Ovary (tissue), 9 donors: ENCODE measurements around the gene NMT2. TPM values are rescaled to one million over a fixed set of nuclear protein-coding genes. Genes with fewer than 3 reads are reported as not detected.

ENCODE experiments used
- DNase-seq, 5 donors: peaks; one replicate each; pipeline ENCODE4 v3.0.0-alpha.2; 2019 to 2020
- H3K27ac ChIP-seq, 2 donors: fragments of 200-600 bp; one replicate each; pipeline versions ENCODE4 v1.5.1 to v1.8.0; 2019 to 2022
- H3K27me3 ChIP-seq: fragments of 200-600 bp; one replicate; pipeline ENCODE4 v1.8.0; 2022
- H3K36me3 ChIP-seq: fragments of 200-600 bp; sonication (generic); one replicate; pipeline ENCODE4 v1.5.1; 2019
- H3K4me1 ChIP-seq: one replicate; pipeline ENCODE4 v1.8.1; 2013; ENCODE audit warnings: mild to moderate bottlenecking, moderate library complexity; ENCODE audit not compliant: insufficient read depth
- H3K4me3 ChIP-seq: fragments of 200-600 bp; sonication (generic); one replicate; pipeline ENCODE4 v1.5.1; 2017
- H3K9me3 ChIP-seq, 2 donors: fragments of 200-600 bp in 1 of 2; sonication (generic) in 1 of 2; one replicate each; pipeline versions ENCODE4 v1.5.1 to v1.8.1; 2013 to 2019; ENCODE audit warnings: mild to moderate bottlenecking in 1 of 2, moderate library complexity in 1 of 2
- CTCF ChIP-seq, 3 donors: fragments of 450-650 bp in 2 of 3; fragments of 200-600 bp in 1 of 3; IDR thresholded peaks; one replicate each; pipeline versions ENCODE4 v1.5.1 to v1.8.0; 2016 to 2022; ENCODE audit warnings: antibody characterized with exemption in 3 of 3, mild to moderate bottlenecking in 1 of 3
- EP300 ChIP-seq: sonication (generic); formaldehyde crosslinking; IDR thresholded peaks from one replicate; pipeline ENCODE4 v1.6.1; 2017; ENCODE audit warnings: antibody characterized with exemption
- POLR2A ChIP-seq: fragments of 450-650 bp; IDR thresholded peaks from one replicate; pipeline ENCODE4 v1.6.1; 2017; ENCODE audit warnings: antibody characterized with exemption, mild to moderate bottlenecking, moderate library complexity
- WGBS, 3 donors: extraction: QIAGEN DNeasy Blood & Tissue Kit in 1 of 3; methylation state at CpG; one replicate each; pipeline versions ENCODE4 v1.1.5 to v1.1.7; 2013 to 2017; 5-methylcytosine and 5-hydroxymethylcytosine counted together
- intact Hi-C, 4 donors: fragments of 100-400 bp; cut with DNase I; formaldehyde crosslinking; loops; one replicate each; pipeline versions ENCODE4 v1.11.0 to v1.15.1; 2022 to 2023
- polyA plus RNA-seq, 2 donors: library from polyadenylated mRNA; stranded (reverse); fragments of 200-250 nt in 1 of 2; fragments of 350-450 nt in 1 of 2; fragmentation: Illumina TruSeq in 1 of 2; extraction: RNeasy Lipid Tissue Mini Kit (QIAGEN cat#74804) in 1 of 2; gene quantifications; one replicate each; pipeline ENCODE4 v1.2.3, GENCODE V29; 2013 to 2014
- total RNA-seq, 7 donors: library from RNA; depleted of rRNA in 2 of 7; stranded (reverse); fragments of >200 nt in 2 of 7; fragmentation: NEBNext Ultra II Directional in 3 of 7; extraction: Animal tissue kit (Norgen Biotek cat#: 25700) in 3 of 7; gene quantifications; one replicate each; pipeline versions ENCODE4 v1.1.0 to v1.2.4, GENCODE V29; 2016 to 2023
- donor health status: DM: no; HTN: no; CAD: no; lungs with moderate emphysema.
- donor health status: DM: no; HTN: no; CAD: no.
- donor health status: Bipolar disorder and iron deficiency.
- donor health status: DM: yes; HTN: yes; CAD: no.
- donor health status: DM: no; HTN: no; CAD: no.
- donor health status: DM: yes; HTN: yes; CAD: no.

NMT2 gene
- total and polyA plus RNA-seq, 9 donors, result 11.5 to 30.3 (median 25.8) TPM

- no peak for TF ChIP-seq POLR2A
- TF ChIP-seq EP300, result no peak
- no peak for TF ChIP-seq CTCF (IDR thresholded peaks at IDR 0.05)
- Histone ChIP-seq H3K4me3 (no peak overlapping the region), H3K4me1 (peaks cover 4% of the 10 kb centered on the region), H3K27ac (no peak overlapping the region), H3K36me3 (no peaks in the 10 kb centered on the region), H3K27me3 (no peaks in the 10 kb centered on the region), H3K9me3 (no peaks in the 10 kb centered on the region)
- intact Hi-C loops, result loop anchor here in 1 of 4 donors (10.0 kb wide), 1 partner anchor 72 kb away; the partner anchor contains the start of gene RPP38
- no peak for DNase-seq
- 26 to 33% (median 33%) methylated on average over 2 of the region's 2 CpGs for WGBS, 3 donors
Observed at GRCh38 chr10:15166325-15166724, 2.2 kb downstream of the NMT2 start.

- H3K27ac ChIP-seq, result no peak overlapping the region
- H3K4me3 ChIP-seq, result no peak overlapping the region
- H3K27me3 ChIP-seq, result no peaks in the 10 kb centered on the region
- TF ChIP-seq CTCF (IDR thresholded peaks at IDR 0.05), result no peak
- TF ChIP-seq POLR2A, result no peak
- TF ChIP-seq EP300, result no peak
- no peak for DNase-seq
- intact Hi-C loops, result loop anchor here in 1 of 4 donors (10.0 kb wide), 1 partner anchor 69 kb away; the partner anchor contains the start of gene RPP38
- 80 to 92% (median 89%) methylated on average over 2 of the region's 2 CpGs for WGBS, 3 donors
- H3K9me3 ChIP-seq, result no peaks in the 10 kb centered on the region
- H3K4me1 ChIP-seq, result peaks cover 2% of the 10 kb centered on the region
- no peaks in the 10 kb centered on the region for H3K36me3 ChIP-seq
Observed at GRCh38 chr10:15163253-15163828, 5.2 kb downstream of the NMT2 start.

- no peaks in the 10 kb centered on the region for H3K9me3 ChIP-seq
- H3K27ac ChIP-seq, result no peak overlapping the region
- DNase-seq, result no peak
- no peaks in the 10 kb centered on the region for H3K36me3 ChIP-seq
- no peaks in the 10 kb centered on the region for H3K27me3 ChIP-seq
- TF ChIP-seq EP300 (no peak), CTCF (IDR thresholded peaks at IDR 0.05) (no peak), POLR2A (no peak)
- no peak overlapping the region for H3K4me3 ChIP-seq
- intact Hi-C loops, result no loop called here
- H3K4me1 ChIP-seq, result peaks cover 2% of the 10 kb centered on the region
Observed at GRCh38 chr10:15158972-15159371, 9.5 kb downstream of the NMT2 start.

GRCh38 chr10:15158448-15158847 is 10.0 kb downstream of the NMT2 start:
- intact Hi-C loops, result no loop called here
- DNase-seq, result no peak
- Histone ChIP-seq H3K36me3 (no peaks in the 10 kb centered on the region), H3K4me1 (peaks cover 2% of the 10 kb centered on the region), H3K27me3 (no peaks in the 10 kb centered on the region), H3K27ac (no peak overlapping the region), H3K9me3 (no peaks in the 10 kb centered on the region), H3K4me3 (no peak overlapping the region)
- TF ChIP-seq POLR2A, result no peak
- no peak for TF ChIP-seq CTCF (IDR thresholded peaks at IDR 0.05)
- no peak for TF ChIP-seq EP300
- WGBS, 3 donors, result 87 to 94% (median 90%) methylated on average over 2 of the region's 2 CpGs
